Putamen (tissue), 1 donor: ENCODE measurements around the gene RASAL1.
A peak's percentile ranks its signal among the peaks of the same experiment; 100 is the strongest.

Experiments used
- DNase-seq: peaks from one replicate; pipeline ENCODE4 v3.0.0-alpha.2; 2016; ENCODE audit warnings: low spot score

The RASAL1 gene

GRCh38 chr12:113115455-113116126 lies 20.0 kb downstream of the RASAL1 start:
- no peak for DNase-seq

DNA sequence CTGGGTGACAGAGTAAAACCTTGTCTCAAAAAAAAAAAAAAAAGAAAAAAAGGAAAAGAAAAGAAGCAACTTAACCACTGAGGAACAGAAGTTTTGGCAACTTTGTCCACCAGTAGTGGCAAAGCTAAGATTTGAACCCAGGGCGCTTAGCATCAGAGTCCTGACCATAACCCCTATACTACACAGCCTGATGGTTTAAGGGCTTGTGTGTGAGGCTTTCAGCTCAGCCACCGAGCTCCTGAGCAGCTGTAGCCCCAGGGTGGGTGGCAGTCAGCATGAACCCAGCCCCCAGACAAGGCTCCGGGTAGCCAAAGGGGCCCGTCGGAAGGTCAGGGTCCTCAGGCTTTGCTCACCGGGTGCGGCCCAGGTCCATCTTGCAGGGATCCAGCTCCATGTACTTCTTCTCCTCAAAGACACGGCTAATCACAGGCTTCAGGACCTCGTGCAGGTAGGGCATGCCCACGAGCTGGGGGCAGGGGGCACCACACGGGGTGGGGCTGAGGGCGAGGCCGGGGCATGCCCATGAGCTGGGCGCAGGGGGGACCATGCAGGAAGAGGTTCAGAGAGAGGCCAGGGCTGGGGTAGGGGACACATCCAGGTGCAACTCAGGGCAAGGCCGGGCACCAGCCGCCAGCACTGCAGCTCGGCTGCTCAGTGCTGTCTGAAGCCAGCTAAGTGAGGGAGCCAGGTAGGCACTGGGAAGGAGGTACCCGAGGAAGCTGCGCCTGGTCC lies 20.9 kb downstream of the RASAL1 start:
- DNase-seq: no peak

DNA sequence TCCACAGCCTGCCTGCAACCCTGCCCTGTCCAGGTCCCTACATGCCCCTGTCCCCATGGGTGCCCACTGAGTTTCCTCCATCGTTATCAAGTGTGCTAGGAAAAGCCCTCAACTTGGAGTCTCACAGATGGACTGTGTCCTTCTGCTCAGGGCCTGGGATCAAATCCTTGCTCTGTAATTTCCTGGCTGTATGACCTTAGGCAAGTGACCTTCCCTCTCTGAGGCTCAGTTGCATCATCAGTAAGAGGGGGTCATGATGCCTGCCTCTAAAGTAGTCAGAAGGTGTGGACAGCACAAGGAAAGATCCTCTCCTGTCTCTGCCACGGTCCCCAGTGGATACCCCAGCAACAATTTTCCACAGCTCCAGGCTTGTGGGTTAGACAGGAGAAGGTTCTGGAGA lies 22.2 kb downstream of the RASAL1 start:
- DNase-seq: no peak

- DNase-seq: no peak
Measured at GRCh38 chr12:113112043-113112899, 23.3 kb downstream of the RASAL1 start.

DNA sequence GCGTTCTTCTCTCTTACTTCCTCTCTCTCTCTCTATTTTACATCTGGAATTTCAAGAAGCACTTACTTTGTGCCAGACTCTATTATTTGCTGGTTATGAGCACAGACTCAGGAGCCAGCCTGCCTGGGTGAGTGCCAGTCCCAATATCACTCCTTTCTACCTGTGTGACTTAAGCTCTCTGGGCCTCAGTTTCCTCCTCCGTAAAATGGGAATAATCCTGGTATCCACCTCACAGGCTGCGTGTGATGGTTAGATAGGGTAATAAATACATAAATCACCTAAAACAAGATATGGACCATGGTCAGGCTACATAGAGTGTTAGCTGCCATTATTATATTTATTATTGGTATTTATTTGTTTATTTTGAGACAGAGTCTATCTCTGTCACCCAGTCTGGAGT lies 24.3 kb downstream of the RASAL1 start:
- no peak for DNase-seq

GRCh38 chr12:113109872-113110599 lies 25.5 kb downstream of the RASAL1 start:
- DNase-seq: no peak

DNA sequence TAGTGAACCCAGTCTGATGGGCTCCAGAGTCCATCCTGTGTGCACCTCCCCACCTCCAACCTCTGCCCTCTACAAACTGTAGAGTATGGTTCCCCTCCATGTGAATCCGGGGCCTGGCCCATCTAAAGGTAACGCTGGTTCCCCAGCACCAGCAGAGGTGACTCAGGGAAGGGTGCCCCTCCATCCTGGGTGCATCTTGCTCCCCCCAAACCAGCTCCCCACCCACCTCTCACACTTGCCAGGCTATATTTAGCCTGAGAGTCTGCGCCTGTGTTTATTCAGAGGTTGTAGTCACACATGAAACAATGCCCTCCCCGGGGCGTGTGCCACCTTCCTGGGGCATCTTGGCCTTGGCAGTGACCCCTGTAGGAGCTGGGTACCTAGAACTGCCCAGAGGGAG lies 26.2 kb downstream of the RASAL1 start:
- no peak for DNase-seq

GRCh38 chr12:113108308-113108707 lies 27.3 kb downstream of the RASAL1 start:
- no peak for DNase-seq

GRCh38 chr12:113106361-113106760 lies 29.2 kb downstream of the RASAL1 start:
- DNase-seq: no peak

DNA sequence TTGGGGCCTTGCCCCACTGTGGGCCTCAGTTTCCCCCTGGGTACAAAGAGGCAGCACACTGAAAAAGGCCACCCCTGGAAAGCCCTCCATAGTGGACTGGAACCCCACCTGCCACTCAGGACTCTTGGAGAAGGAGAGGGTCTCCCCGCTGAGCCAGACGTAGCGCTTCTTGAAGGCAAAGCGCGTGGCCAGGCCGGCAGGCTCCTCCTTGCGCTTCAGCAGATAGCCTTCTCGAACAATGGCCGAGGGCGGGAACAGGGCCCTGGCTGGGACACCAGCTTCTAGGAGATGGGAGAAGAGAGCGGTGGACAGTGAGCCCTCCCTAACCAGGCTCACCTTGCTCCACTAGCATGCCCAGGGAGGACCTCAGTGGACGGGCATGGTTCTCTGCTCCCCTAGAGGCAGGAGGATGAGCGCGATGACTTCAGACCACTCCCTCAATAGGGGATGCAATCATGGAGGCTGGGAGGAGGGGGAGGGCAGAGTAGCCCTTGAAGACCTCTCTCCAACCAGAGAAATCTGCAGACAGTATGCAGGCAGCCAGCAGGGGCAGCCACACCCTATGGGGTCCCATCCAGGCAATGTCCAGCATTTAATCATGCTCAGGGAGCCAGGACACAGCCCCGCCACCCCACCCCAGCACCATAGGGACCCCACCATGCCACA lies 29.8 kb downstream of the RASAL1 start:
- no peak for DNase-seq

GRCh38 chr12:113104953-113105510 lies 30.5 kb downstream of the RASAL1 start:
- no peak for DNase-seq

DNA sequence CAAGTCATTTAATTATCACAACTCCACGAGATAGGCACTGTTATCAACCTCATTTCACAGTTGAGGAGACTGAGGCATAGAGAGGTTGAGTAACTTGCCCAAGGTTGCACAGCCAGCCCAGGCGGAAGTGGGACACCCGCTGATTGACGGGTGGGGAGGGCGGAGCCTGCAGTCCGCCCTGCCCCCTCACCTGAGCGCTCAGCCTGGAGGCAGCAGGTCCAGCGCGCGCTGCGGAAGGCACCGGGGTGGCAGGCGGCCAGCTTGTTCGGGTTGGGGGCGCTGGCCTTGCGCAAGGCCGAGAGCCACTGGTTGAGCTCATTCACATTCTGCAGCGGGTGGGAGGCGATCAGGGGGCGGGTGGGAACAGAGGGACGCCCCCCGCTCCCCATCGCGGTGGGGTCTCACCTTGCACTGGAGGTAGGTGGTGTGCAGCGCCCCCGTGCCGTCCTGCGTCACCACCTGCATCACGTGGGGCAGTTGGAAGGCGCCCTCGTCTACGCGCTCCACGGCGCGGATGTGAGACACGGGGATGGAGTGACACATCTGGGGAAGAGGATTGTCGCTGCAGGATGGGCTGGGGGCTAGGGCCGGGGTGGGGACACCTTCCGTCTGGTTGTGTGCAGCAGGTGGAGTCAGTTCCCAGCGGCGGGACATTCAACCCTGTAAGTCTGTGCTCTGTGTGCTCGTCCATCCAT lies 31.7 kb downstream of the RASAL1 start:
- DNase-seq: peak; percentile 48

- no peak for DNase-seq
Measured at GRCh38 chr12:113102811-113103210, 32.8 kb downstream of the RASAL1 start.

DNA sequence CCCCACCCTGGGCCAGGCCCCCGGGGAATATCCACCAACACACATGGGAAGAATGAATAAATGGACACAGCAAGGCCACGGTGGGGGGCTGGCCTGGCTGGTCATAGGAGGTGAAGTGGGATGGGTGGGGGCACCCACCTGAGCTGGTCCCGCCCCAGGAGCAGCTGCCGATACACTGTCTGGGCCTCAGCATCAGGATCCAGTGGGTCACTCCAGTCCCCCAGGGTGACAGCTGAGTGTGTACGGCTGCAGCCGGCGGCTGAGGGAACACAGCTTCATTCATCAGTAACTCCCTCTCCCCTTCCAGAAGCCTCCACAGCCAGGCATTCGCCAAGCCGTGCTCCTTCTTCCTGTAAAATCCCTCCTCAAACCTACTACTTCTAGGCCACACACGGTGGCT lies 33.8 kb downstream of the RASAL1 start:
- no peak for DNase-seq

DNA sequence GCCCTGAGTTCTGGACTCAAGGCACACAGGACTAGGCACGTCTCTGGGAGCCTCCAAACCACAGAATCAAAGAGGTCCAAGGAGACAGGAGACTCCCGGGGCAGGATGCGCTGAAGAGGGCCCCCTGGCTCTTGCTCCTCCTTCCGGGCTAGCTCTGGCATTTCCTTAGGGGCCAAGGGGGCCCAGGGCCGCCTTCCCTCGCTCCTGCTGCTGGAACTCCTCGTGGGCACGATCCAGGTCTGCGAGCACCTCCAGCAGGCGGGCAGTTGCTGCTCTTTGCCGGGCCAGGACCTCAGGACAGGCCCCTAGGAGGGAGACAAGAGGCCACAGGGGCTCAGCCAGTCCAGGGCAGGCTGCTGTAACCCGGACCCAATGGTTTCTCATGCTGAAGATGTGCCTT lies 35.8 kb downstream of the RASAL1 start:
- DNase-seq: no peak

GRCh38 chr12:113099364-113099763 lies 36.2 kb downstream of the RASAL1 start:
- no peak for DNase-seq

DNA sequence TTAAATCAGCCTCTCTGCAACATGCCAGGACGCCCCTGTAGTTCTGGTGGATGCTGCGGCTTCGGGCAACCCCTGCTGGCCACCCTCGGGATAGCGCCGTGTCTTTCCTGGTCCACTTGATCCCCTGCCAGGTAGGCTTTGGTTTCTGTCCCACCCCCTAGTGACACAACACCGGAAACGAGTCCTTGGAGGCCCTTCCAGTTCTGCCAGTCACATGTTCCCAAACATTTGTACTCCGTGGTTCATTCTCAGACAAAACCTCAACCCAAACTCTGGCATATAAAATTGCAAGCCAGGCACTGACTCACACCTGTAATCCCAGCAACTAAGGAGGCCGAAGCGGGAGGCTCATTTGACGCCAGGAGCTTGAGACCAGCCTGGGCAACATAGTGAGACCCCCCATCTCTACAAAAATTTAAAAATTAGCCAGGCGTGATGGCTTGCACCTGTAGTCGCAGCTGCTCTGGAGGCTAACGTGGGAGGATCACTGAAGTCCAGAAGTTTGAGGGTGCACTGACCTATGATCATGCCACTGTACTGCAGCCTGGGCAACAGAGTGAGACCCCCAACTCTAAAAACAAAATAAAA lies 37.0 kb downstream of the RASAL1 start:
- peak; percentile 73 for DNase-seq

- DNase-seq: peak; percentile 87
Measured at GRCh38 chr12:113097716-113098440, 37.7 kb downstream of the RASAL1 start.

GRCh38 chr12:113096675-113097461 lies 38.7 kb downstream of the RASAL1 start:
- DNase-seq: no peak
